GM19240 (cell line): Measurements from ENCODE around the gene MYOZ3.

Source experiments
- DNase-seq: peaks from one replicate; pipeline ENCODE4 v3.0.0; 2011; ENCODE audit warnings: low spot score; ENCODE audit not compliant: insufficient read length

MYOZ3 gene

GRCh38 chr5:150642567-150642927, 18.5 kb upstream of the MYOZ3 start:
- no peak for DNase-seq

GRCh38 chr5:150642991-150643710, 17.9 kb upstream of the MYOZ3 start:
- no peak for DNase-seq

GRCh38 chr5:150644058-150644457, 17.0 kb upstream of the MYOZ3 start:
- no peak for DNase-seq

GRCh38 chr5:150644514-150644913, 16.5 kb upstream of the MYOZ3 start:
- DNase-seq: no peak

- DNase-seq: no peak
These were observed 15.9 kb upstream of the MYOZ3 start for GRCh38 chr5:150645070-150645700.

GRCh38 chr5:150647275-150648251, 13.5 kb upstream of the MYOZ3 start:
- DNase-seq: no peak

- no peak for DNase-seq
These were observed 12.6 kb upstream of the MYOZ3 start for GRCh38 chr5:150648294-150649107.

GRCh38 chr5:150649108-150650020, 11.7 kb upstream of the MYOZ3 start:
- no peak for DNase-seq

- no peak for DNase-seq
These were observed 10.7 kb upstream of the MYOZ3 start for GRCh38 chr5:150650021-150651006.

GRCh38 chr5:150651382-150651781, 9.7 kb upstream of the MYOZ3 start:
- DNase-seq: no peak

GRCh38 chr5:150651924-150652671, 9.0 kb upstream of the MYOZ3 start:
- DNase-seq: no peak

- DNase-seq: no peak
These were observed 7.8 kb upstream of the MYOZ3 start for GRCh38 chr5:150653145-150653761.

- DNase-seq: no peak
These were observed 7.1 kb upstream of the MYOZ3 start for GRCh38 chr5:150653762-150654556.

GRCh38 chr5:150655221-150655620, 5.8 kb upstream of the MYOZ3 start:
- DNase-seq: no peak

- DNase-seq: peak; percentile 90
These were observed 4.6 kb upstream of the MYOZ3 start for GRCh38 chr5:150656191-150657132.

GRCh38 chr5:150658121-150658520, 2.9 kb upstream of the MYOZ3 start:
- DNase-seq: no peak
